T-helper 2 cell treated with Interferon-gamma antibody and Interleukin-4, amounts not matched to agents 100 ng/mL and 5 ng/mL, for 36 hours (primary cell): ENCODE measurements around the gene LNX2. TPM values are rescaled to one million over a fixed set of nuclear protein-coding genes. Genes with fewer than 3 reads are reported as not detected.

Source experiments
- intact Hi-C: fragments of 100-400 bp; cut with micrococcal nuclease; formaldehyde crosslinking; loops from one replicate; pipeline ENCODE4 v1.15.1; 2023
- total RNA-seq: library from RNA; stranded (reverse); gene quantifications from 2 replicates; pipeline ENCODE4 v1.2.3, GENCODE V29; 2022

The LNX2 gene
- total RNA-seq = 7.2 and 7.7 TPM in 2 replicates

GRCh38 chr13:27620377-27621115 lies at the start of gene LNX2:
LNX2 (minus strand) TSS chr13:27620529; CDS start chr13:27581703, 38,826 bp downstream.
- intact Hi-C loops = loop anchor here (1.0 to 5.0 kb wide), 7 partner anchors 170 to 1038 kb away; partner anchors contain the start of genes MTIF3, PAN3, POMP and RPL21

DNA sequence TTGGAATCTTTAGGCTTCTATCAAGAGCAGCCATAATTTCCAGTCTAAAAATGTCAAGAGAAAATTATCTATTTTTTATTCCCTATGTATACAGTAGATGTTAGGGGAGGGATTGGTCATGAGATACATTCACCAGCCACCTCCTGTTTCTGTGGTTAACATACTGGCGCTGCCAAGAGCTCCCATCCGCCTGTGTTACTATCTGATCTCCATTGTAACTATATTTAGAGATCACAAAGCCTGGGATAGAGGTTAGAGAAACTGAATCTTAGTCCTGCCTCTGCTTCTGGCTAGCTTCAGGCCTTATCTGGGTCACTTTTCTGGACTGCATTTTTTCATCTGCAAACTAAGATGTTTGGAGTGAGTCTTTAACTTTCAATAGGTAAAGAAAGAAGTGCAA lies 47.6 kb upstream of the LNX2 start:
- intact Hi-C loops = no loop called here

DNA sequence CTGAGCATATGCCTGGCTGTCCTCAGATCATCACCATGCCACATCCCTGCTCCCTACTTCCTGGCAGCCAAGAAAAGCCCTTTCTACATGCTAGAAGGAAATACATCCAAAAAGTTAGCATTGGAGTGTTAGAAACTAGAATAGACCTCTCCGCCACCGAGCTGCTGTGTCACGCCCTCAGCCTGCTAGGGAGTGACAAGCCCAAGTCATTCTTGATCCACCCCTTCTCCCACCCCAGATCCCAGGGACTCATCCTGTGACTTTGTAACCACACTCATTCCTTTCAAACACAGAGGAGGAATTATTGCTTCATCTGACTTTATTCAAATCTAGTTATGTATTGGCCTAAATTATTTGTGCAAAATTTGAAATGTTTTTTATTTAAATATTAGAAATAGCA lies 46.6 kb upstream of the LNX2 start:
- intact Hi-C loops = no loop called here

DNA sequence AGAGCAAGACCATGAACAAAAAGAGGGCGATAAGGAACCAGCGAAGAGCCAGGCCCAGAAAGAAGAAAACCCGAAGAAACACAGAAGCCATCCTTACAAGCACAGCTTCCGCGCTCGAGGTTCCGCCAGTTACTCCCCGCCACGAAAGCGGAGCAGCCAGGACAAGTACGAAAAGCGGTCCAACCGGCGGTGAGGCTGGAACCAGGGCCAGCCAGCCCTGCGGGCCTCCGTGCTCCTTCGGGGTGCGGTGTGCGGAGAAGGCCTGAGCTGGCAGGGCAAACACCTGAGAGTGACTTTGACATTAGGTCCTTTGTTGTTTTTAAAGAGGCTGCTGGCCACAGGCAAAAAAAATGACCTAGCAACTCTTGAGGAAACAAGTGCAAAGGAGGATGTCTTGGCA lies 45.4 kb upstream of the LNX2 start:
- intact Hi-C loops = no loop called here

DNA sequence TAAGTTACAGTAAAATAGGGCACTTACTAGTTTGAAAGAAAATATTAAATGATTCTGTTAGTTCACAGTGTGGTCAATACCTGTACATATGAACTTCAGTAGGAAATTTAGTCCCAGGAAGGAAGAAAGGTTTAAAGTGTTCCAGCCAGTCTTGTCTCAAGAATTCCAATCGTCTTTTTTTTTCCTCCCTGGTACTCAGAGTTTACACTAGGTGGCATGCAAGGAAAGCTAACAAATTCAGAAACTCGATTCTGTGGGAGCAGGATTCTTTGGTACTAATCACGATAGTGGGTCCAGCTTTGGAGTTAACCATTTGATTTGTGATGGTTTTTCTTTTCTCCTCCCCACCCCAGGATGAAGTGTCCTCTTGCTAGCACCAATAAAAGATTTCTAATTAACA lies 45.0 kb upstream of the LNX2 start:
- intact Hi-C loops = no loop called here

DNA sequence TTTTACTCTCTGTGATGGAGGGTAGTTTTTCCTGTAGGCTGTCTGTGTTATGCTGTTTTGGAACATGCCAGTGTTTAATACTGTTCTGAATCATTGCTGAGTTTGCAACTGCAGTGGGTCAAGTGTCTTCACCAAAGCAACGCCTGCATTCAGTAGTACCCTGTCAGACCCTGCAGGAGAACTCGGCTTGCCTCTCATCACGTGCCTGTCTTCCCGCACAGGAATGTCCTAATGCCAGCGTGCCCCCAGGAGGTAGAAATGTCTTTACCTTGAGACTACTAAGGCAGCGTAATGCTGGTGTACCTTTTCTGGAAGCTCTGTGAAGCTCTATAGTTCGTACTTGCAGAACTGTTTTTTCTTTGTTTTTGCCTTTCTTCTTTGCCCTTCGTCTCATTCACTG lies 43.6 kb upstream of the LNX2 start:
- intact Hi-C loops = no loop called here

GRCh38 chr13:27662738-27663470 lies 42.6 kb upstream of the LNX2 start:
- intact Hi-C loops = no loop called here

GRCh38 chr13:27661017-27661416 lies 40.7 kb upstream of the LNX2 start:
- intact Hi-C loops = no loop called here

- intact Hi-C loops = no loop called here
Observed at GRCh38 chr13:27660511-27660910, 40.2 kb upstream of the LNX2 start.

DNA sequence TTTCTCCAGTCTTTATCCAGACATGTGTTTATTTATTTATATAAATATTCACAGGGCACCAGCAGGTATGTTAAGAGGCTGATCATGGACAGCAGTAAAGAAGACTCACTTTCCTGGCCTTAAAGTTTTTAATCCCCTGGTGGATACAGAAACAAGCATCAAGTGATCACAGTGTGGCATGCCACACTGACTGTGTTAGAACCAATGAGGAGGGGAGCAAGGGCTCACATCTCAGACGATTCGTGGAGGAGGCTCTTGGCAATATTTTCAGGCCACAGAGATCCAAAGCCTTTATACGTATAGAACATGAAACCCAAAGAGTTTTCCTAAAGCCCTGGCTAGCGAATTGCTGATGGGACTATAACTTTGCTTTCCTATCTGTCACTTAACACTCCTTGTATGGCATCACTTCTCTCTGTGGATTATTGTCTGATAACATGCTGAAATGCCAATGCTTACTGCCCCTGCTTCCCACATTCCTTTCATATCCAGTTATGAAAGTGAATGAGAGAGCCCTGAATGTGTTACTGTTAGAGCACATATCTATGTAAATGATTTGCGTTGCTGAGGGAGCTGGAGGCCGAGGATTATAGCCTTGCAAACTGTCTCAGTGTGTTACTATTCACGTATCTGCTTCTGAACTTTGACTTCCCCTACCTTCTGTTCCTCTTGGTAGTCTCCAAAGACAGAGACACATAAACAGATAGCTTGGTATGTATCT lies 39.0 kb upstream of the LNX2 start:
- intact Hi-C loops = no loop called here

DNA sequence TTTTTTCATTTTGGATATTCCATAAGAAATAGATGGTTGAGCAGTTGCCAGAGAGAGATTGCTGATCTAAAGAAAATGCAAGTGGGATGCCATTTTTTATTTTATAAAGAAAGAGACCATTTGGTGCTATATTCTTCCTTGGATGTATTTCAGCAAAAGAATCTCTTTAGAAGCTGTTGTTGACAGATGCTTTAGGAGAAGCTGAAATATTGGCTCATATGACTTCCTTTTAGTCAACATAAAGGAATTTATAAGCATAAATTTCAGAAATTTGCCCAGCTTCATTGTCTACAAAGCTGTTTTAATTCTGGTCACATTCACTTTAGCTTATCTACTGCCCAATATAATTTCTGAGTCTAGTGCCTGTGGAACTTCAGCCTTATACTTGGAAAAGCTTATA lies 38.2 kb upstream of the LNX2 start:
- intact Hi-C loops = no loop called here

DNA sequence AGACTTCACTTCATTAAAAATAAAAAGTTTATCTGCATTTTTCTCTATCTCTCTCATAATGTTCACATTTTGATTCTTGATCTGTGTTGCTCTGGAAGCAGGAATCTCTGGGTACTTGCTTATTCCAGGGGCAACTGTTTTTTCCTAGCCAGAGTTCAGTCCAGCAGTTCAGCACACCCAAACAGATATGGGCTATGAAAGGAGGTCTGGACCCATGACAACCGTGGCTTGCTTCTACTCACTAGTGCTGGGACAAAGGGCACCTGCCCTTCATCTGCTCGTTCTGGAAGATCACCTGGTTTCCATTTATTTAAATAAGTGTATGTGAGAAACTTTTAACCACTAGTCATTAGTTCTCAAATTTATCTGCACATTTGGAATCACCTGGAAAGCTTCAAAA lies 37.4 kb upstream of the LNX2 start:
- intact Hi-C loops = no loop called here

GRCh38 chr13:27654816-27655215 lies 34.5 kb upstream of the LNX2 start:
- intact Hi-C loops = no loop called here

GRCh38 chr13:27654059-27654458 lies 33.7 kb upstream of the LNX2 start:
- intact Hi-C loops = no loop called here

GRCh38 chr13:27650312-27650711 lies 30.0 kb upstream of the LNX2 start:
- intact Hi-C loops = no loop called here

DNA sequence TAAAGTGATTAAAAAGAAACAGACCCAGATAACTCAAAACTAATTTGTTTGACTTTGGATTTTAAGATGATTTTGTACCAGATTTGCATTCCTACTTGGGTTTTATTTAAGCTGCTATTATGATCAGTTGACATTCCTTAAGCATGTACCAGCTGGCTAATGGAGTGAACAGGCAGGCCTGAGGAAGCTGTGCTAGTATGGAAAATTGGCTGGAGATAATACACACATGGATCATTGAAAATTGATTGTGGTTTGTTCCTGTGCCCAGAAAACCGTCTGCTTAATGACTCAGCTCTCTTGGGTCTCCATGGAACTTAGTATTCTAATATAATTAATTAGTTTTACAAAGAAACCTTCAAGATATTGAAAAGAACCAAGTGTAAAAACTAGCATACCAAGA lies 24.0 kb upstream of the LNX2 start:
- intact Hi-C loops = no loop called here

DNA sequence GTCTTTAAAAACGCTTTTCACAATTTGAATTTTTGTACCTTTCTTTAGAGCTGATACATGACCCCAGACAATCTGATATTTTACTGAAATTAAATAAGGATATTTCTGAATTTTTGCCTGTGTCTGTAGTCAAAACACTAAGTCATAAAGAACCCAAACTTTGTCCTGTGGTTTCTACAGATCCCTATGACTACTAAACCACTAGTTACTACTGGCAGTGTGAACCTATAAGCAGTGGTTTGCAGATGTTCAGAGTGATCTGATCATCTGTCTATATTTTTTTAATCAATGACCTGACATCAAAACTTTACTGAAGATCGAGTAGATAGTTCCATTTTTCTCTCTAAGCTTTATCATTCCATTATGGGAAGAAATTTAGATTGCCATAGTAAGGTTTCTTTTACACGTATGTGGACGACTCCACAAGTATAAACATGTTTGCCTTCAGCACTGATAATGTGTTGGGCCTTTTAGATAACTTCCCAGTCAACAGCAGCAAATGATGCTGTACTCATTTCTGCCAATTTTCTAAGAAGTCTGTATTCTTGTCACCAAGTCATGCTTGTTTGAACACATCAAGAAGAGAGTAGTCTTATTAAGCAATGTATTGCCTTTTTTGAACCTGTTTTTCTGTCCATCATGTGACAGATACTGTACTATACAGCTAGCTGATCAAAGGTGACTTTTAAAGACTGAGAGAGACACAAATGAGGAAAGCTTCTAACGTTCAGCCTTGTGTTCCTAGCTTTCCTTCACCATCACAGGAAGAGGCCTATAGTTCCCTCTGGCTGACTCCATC lies 23.2 kb upstream of the LNX2 start:
- intact Hi-C loops = no loop called here

DNA sequence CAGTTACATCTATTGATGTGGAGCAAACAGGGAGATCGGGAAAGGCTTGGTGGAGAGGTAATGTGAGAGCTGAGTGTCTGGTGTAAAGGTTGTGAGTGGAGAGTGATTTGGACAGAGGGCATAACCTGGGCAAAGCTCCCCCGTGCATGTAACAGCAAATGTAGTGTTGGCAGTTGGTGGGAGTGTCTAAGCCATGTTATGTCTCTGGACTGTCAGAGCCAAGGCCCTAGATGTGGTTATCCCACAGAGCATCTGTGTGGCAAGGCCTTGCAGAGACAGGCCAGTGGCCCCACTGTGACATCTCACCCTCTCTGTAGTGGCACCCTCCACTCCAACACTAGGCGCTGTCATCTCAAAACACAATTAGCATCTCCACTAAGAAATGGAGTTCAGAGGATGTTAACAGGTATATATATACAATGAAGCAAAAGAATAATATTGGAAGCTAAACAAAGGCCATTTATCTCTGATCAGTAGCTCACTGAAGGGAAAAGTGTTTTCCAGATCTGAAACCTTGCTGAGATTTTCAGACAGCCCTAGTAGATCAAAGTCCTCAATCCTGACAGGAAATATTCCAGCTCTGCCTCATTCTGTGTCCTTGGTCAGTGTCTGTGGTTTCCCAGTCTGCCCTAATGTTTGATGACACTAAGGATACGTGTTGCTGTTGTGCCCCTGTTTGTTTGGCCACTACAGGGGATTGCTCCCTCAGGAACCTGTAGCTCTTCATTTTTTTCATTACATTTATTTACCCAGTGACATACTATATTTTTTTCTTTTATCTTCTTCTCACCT lies 21.6 kb upstream of the LNX2 start:
- intact Hi-C loops = no loop called here

GRCh38 chr13:27639186-27639585 lies 18.9 kb upstream of the LNX2 start:
- intact Hi-C loops = no loop called here

DNA sequence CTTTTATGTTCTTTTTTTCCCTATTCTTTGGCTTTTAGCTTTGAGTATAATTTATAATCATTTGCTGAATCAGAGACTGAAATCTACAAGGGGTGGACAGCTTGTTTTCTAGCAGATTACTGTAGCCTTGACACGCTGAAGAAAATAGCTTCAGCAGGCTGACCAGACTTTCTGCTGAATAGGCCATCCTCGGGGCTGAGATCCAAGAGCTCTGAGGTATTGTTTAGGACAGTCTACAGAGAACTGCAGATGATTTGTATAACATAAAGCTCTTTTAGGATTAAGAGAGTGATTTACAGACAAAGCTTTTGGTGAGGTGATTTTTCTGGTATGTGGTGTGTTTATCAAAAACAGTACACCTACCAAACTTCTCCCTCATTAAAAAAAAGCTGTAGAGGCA lies 18.2 kb upstream of the LNX2 start:
- intact Hi-C loops = no loop called here

DNA sequence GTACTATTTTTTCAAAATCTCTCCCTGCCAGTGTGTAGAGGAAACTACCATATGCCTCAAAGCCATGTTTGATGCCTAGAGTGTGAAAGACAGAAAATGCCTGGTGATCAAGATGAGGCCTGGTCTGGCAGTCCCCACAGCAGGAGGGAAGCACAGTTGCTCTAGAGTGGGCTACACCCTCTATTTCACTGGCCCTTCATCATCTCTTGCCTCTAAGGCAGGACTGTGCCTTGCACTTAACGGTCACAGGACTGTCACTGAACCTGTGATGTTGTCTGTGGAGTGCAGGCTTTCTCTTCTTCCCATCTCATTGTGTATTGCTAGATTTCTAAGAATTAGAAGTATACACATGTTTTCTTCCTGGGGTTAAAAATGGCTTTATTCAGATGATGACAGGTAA lies 17.7 kb upstream of the LNX2 start:
- intact Hi-C loops = no loop called here
